ENCODE data around the gene TMEM208. TPM values are rescaled to one million over a fixed set of nuclear protein-coding genes. Genes with fewer than 3 reads are reported as not detected.
A peak's percentile ranks its signal among the peaks of the same experiment; 100 is the strongest.

TMEM208 gene
- total and polyA plus RNA-seq, 2 of the 13 experiments (the other 11 are each of a cell fraction or from before 2014, with no cell fraction given), result 58.8 to 72.9 TPM

GRCh38 chr16:67184995-67185650, 41.8 kb upstream of the TMEM208 start (continued):
- TF ChIP-seq RELA (CRISPR knock-in tag; IDR thresholded peaks at IDR 0.05) (0 out of 2 replicates have a peak, but pooled peaks have one; percentile 87), ARID5B (CRISPR knock-in tag; IDR thresholded peaks at IDR 0.05) (peak; percentile 74), TERF1 (CRISPR knock-in tag; IDR thresholded peaks at IDR 0.05) (peak; percentile 87; the same call in 1 of the 2 replicates), TBX3 (IDR thresholded peaks at IDR 0.05; ENCODE audit: borderline replicate concordance) (no peak), FOSL2 (CRISPR knock-in tag; IDR thresholded peaks at IDR 0.05) (peak; percentile 77), ZNF639 (CRISPR knock-in tag; conservative IDR thresholded peaks at IDR 0.05) (peak; percentile 86), ZNF7 (CRISPR knock-in tag; IDR thresholded peaks at IDR 0.05) (peak; percentile 33; the same call in 1 of the 2 replicates), CREB1 (IDR thresholded peaks at IDR 0.05) (no peak), CREB1 (CRISPR knock-in tag; IDR thresholded peaks at IDR 0.05) (no peak), HDAC6 (IDR thresholded peaks at IDR 0.05; ENCODE audit: low read depth, low read length) (no peak), SNAI1 (CRISPR knock-in tag; IDR thresholded peaks at IDR 0.05; ENCODE audit: borderline replicate concordance) (peak; percentile 81; the same call in 1 of the 2 replicates), ZNF562 (CRISPR knock-in tag; IDR thresholded peaks at IDR 0.05; ENCODE audit: borderline replicate concordance) (no peak), NKX3-1 (CRISPR knock-in tag; IDR thresholded peaks at IDR 0.05) (peak; percentile 88; the same call in 1 of the 2 replicates), ZNF496 (CRISPR knock-in tag; IDR thresholded peaks at IDR 0.05; ENCODE audit: insufficient replicate concordance) (no peak), STAG1 (CRISPR knock-in tag; IDR thresholded peaks at IDR 0.05) (peak; percentile 94), FOXO4 (CRISPR knock-in tag; conservative IDR thresholded peaks at IDR 0.05) (no peak), ZNF44 (CRISPR knock-in tag; IDR thresholded peaks at IDR 0.05) (peak; percentile 74; the same call in 1 of the 2 replicates), TRAFD1 (CRISPR knock-in tag; IDR thresholded peaks at IDR 0.05; ENCODE audit: borderline replicate concordance) (no peak), ZMYM2 (CRISPR knock-in tag; IDR thresholded peaks at IDR 0.05) (no peak), POLR2AphosphoS5 (IDR thresholded peaks at IDR 0.05; ENCODE audit: low read depth, low read length) (no peak)

All from HepG2 (cell line).